GM19372 (cell line): Measurements from ENCODE around the gene ERCC6.
A peak's percentile ranks its signal among the peaks of the same experiment; 100 is the strongest.

Source experiments
- ATAC-seq: cut with Tn5 transposase; IDR thresholded peaks from one replicate; pipeline ENCODE4 v1.9.1; 2021; ENCODE audit warnings: mild to moderate bottlenecking, low read depth, moderate library complexity; ENCODE audit not compliant: unreplicated experiment

The ERCC6 gene

GRCh38 chr10:49538381-49539319, at the start of gene ERCC6:
Gene ERCC6, minus strand, starts transcription at chr10:49539121.
- ATAC-seq = peak; percentile 80

- no peak for ATAC-seq
These were observed 49.1 kb upstream of the ERCC6 start for GRCh38 chr10:49587981-49588380.

- ATAC-seq = no peak
These were observed 46.5 kb upstream of the ERCC6 start for GRCh38 chr10:49585387-49585786.

- ATAC-seq = no peak
These were observed 40.7 kb upstream of the ERCC6 start for GRCh38 chr10:49579621-49580020.

- ATAC-seq = no peak
These were observed 39.5 kb upstream of the ERCC6 start for GRCh38 chr10:49578392-49578791.

- no peak for ATAC-seq
These were observed 38.4 kb upstream of the ERCC6 start for GRCh38 chr10:49577182-49577925.

- no peak for ATAC-seq
These were observed 36.7 kb upstream of the ERCC6 start for GRCh38 chr10:49575489-49576072.

- ATAC-seq = no peak
These were observed 33.7 kb upstream of the ERCC6 start for GRCh38 chr10:49572594-49573114.

GRCh38 chr10:49571388-49571787, 32.5 kb upstream of the ERCC6 start:
- no peak for ATAC-seq

GRCh38 chr10:49569031-49569631, 30.2 kb upstream of the ERCC6 start:
- no peak for ATAC-seq

- ATAC-seq = no peak
These were observed 29.3 kb upstream of the ERCC6 start for GRCh38 chr10:49568235-49568634.

GRCh38 chr10:49567810-49568209, 28.9 kb upstream of the ERCC6 start:
- no peak for ATAC-seq

GRCh38 chr10:49564461-49565009, 25.6 kb upstream of the ERCC6 start:
- ATAC-seq = no peak

- no peak for ATAC-seq
These were observed 24.0 kb upstream of the ERCC6 start for GRCh38 chr10:49562893-49563292.

GRCh38 chr10:49560526-49560925, 21.6 kb upstream of the ERCC6 start:
- no peak for ATAC-seq

- ATAC-seq = no peak
These were observed 20.6 kb upstream of the ERCC6 start for GRCh38 chr10:49559476-49559875.

GRCh38 chr10:49558190-49558589, 19.3 kb upstream of the ERCC6 start:
- ATAC-seq = no peak

- ATAC-seq = no peak
These were observed 18.8 kb upstream of the ERCC6 start for GRCh38 chr10:49557681-49558080.

- ATAC-seq = no peak
These were observed 17.8 kb upstream of the ERCC6 start for GRCh38 chr10:49556723-49557122.

GRCh38 chr10:49552277-49552676, 13.4 kb upstream of the ERCC6 start:
- no peak for ATAC-seq
